A549 treated with CORT108297 at 1 μM for 4 hours (cell line): ENCODE measurements around the gene SMOC1. TPM values are rescaled to one million over a fixed set of nuclear protein-coding genes. Genes with fewer than 3 reads are reported as not detected.

ENCODE experiments used
- total RNA-seq: library from RNA; stranded (reverse); fragments of 200-300 nt; extraction: Qiagen RNA extraction; gene quantifications from 5 replicates; pipeline ENCODE4 v1.2.3, GENCODE V29; 2022

The SMOC1 gene
- total RNA-seq = 16.2 to 25.4 TPM (median 19.6 TPM) in 5 replicates

GRCh38 chr14:69879175-69880043 is at the start of gene SMOC1:
SMOC1 (plus strand) TSS chr14:69879416; CDS start chr14:69879679, 263 bp downstream.

Other genes starting within 250 kb of the SMOC1 start
- 173 to 315 TPM (median 218 TPM) in 5 replicates for gene SRSF5, start 112.3 kb upstream of the SMOC1 start, total RNA-seq
- not detected in 5 replicates for gene SLC10A1, start 82.2 kb upstream of the SMOC1 start, total RNA-seq